Mesenteric fat pad (tissue), 1 donor: ENCODE results near the gene ELMO3. TPM values are rescaled to one million over a fixed set of nuclear protein-coding genes. Genes with fewer than 3 reads are reported as not detected.

Source experiments
- DNase-seq: peaks from one replicate; pipeline ENCODE4 v3.0.0-alpha.2; 2020; ENCODE audit warnings: low spot score
- long read RNA-seq: library from polyadenylated mRNA; unstranded; transcript quantifications from one replicate; pipeline ENCODE4 v2.0.0, GENCODE V29; 2020
- total RNA-seq: library from RNA; stranded (reverse); fragmentation: NEBNext Ultra II Directional; extraction: Animal tissue kit (Norgen Biotek cat#: 25700); gene quantifications from one replicate; pipeline ENCODE4 v1.2.1, GENCODE V29; 2021
- donor health status: DM: yes; HTN: yes; CAD: no.

ELMO3 gene
- 1.2 TPM for total RNA-seq
- long read RNA-seq: 0 reads

GRCh38 chr16:67199011-67199807 is at the start of gene ELMO3:
Gene ELMO3, plus strand, starts transcription at chr16:67199131. Its CDS starts 196 bp downstream, at chr16:67199327.
- DNase-seq: no peak

DNA sequence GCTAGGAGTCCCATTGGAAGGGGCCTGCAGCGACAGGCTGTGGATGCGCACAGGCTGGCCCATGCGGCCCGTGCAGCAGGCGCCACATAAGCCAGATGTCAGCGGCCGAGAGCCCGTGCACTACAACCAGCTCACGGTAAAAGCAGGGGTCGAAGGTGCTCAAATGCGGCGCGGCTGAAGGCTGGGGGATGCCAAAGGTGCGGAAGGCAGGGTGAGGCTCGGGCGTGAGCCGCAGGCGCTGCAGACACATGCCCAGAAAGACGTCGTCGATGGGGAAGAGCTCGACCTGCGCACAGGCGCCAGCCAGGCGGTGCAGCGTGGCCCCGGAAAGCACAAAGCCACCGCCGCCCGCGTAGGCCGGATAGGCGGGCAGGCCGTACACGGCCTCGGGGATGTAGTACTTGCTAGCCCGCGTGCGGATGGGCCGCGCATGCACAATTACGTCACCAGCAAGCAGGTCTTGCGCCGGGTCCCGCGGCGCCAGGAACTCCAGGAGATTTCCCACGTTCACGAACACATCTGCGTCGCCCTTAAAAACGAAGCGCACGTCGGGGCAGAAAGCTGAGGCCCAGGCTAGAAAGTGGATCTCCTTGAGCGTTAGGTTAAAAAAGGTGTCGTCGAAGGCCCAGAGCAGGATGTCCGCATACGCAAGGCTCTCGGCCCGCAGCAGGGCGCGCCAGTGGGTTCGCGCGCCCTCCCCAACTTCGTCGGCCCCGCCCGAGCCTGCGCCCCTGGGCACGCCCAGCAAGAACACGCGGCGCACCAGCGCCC is 49.5 kb upstream of the ELMO3 start:
- DNase-seq: no peak

GRCh38 chr16:67150047-67150832 is 48.7 kb upstream of the ELMO3 start:
- no peak for DNase-seq

DNA sequence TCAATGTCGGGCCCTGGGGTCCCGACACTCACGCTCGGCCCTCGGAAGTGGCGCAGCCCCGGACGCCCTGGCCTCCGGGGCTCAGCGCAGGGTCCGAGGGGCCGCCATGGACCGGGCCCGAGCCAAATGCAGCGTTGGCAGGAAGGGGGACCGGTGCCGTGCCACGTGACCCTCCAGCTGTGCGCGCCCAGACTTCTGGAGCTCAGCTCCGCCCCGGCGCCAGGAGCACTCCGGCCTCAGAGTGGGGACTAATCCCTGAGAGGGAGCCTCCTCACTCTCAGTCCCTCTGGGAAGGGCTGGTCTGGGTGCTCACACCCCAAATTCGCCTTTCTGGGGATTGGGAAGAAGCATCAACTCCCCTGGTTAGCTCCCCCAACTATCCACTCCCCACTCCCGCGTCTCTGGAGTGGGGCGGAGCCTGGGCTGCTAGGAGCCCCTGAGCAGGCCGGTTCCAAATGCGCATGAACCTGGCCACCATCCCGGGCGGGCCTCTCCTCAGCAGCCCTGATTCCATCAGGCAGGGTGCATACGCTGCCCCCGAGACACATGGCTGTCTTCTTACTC is 48.0 kb upstream of the ELMO3 start, which contains the start of gene B3GNT9:
TSS of gene B3GNT9 (minus strand) at position 166 of the 564 bp plus-strand sequence. CDS start 513 bp downstream, outside the sequence.
- DNase-seq: no peak

DNA sequence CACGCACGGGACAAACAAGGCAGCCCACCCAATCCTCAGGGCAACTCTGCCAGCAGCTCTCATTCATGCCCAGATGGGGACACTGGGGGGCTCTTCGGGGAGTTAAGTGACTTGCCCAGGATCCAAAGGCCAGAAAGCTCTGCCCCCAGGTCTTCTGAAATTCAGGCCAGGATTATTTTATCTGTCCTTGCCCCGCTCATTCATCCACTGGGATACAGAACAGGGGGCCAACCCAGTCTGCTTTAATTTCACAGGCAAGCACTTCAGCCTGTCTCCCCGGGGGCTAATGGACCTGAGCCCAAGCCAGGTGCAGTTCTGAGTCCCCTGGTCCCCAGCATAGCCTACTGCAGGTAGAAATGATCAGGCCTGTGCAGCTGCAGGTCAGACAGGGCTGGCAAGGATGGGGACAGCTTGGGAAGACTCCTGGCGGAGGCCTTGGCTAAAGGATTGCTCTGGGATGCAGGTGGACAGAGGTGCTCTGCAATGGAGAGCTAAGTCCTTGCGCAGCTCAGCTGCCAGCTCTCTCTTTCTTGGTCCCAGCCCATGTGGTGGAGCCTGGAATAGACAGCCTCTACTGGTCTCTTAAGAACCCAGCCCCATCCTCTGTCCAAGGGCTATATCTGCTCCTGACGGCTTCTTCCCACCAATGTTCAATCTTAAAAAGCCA is 47.4 kb upstream of the ELMO3 start:
- DNase-seq: no peak

GRCh38 chr16:67154578-67155294 is 44.2 kb upstream of the ELMO3 start:
- no peak for DNase-seq

- DNase-seq: no peak
These were observed 43.4 kb upstream of the ELMO3 start for GRCh38 chr16:67155295-67156142.

- DNase-seq: no peak
These were observed 42.6 kb upstream of the ELMO3 start for GRCh38 chr16:67156143-67156844.

DNA sequence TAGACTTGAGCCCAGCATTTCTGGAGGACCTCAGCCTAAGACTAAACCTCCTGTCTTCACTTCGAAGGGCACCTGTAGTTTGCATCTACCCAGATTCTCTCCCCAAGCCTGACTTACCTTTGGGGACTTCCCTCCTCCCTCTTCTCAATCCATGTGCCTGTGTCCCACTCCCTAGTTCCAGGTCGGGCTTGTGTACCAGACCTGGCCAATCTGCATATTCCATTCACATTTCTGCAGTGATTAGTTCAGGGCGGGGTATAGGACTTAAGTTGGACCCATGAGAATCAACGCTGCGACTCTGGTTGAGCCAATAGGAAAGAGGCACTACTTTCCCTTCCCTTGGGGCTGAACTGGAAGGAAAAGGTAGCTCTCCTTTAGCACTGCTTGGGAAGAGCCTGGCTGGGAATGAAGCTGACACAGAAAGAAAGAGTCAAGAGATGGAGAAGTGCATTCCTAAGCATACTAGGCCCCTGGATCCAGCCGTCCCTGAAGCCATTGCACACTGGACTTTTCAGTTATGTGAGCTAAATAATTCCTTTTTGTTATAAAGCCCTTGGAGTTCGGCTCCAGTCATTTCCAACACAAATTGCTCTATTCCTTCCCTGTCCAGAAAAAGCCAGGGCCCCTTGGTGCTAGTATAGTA is 41.7 kb upstream of the ELMO3 start:
- no peak for DNase-seq

DNA sequence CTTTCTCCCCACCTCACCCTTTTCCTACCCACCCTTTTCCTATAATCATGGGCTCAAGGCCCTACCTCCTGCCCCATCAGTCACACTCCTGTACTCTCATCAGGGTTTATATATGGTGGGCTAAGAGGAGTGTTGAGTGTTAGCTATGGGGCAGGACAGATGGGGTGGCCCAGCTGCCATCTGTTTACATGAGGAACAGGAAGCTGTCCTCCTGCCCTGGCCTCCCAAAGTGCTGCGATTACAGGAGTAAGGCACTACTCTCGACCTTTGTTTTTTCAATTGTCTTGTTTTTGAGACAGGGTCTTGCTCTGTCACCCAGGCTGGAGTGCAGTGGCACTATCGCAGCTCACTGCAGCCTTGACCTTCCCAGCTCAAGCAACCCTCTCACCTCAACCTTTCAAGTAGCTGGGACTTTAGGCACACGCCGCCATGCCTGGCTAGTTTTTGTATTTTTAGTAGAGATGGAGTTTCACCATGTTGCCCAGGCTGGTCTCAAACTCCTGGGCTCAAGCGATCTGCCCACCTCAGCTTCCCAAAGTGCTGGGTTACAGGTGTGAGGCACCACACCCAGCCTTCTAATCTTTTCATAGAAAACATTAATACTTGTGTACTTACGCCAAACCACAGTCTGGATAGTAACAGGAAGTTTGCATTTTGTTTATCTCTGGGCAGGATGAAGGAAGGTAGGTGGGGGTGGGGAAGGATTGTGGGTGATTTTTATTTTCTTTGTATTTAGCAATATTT is 40.9 kb upstream of the ELMO3 start:
- DNase-seq: no peak

- DNase-seq: no peak
These were observed 40.0 kb upstream of the ELMO3 start for GRCh38 chr16:67158637-67159600.

GRCh38 chr16:67161595-67162058 is 37.3 kb upstream of the ELMO3 start:
- no peak for DNase-seq

GRCh38 chr16:67162506-67163163 is 36.3 kb upstream of the ELMO3 start:
- no peak for DNase-seq

DNA sequence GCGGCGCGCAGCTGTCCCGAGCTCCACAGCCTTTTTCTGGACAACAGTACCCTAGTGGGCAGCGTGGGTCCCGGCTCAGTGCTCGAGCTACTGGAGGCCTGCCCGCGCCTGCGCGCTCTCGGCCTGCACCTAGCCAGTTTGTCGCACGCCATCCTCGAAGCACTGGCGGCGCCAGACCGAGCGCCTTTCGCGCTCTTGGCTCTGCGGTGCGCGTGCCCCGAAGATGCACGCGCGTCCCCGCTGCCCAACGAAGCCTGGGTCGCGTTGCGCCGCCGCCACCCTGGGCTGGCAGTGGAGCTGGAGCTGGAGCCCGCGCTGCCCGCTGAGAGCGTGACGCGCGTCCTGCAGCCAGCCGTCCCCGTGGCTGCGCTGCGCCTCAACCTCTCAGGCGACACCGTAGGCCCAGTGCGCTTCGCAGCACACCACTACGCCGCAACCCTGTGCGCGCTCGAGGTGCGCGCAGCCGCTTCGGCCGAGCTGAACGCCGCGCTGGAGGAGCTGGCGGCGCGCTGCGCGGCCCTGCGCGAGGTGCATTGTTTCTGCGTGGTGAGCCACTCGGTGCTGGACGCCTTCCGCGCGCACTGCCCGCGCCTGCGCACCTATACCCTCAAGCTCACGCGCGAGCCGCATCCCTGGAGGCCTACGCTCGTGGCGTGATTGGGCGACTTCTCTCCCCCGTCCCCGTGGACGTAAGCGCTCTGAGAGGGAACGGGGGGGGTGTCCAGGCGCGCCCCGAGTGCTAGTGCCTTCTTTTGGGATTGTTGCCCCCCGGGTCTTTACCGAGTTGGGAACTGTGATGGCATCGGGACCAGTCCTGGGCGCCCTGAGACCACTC is 35.5 kb upstream of the ELMO3 start:
- DNase-seq: no peak
